Stimulated activated CD8-positive, alpha-beta memory T cell treated with anti-CD3 and anti-CD28 coated beads, Interleukin-7, amount 100 ng/mL, for 24 hours (primary cell): ENCODE data around the gene RPL35A.
"Not testable (repeated sequence)": the region's sequence is repeated elsewhere in the genome, so short reads cannot be mapped to it uniquely, and the experiment has no call there.

ENCODE experiments used
- DNase-seq: peaks from one replicate; pipeline ENCODE4 v3.0.0-alpha.2; 2020; ENCODE audit warnings: low read depth

RPL35A gene

GRCh38 chr3:197952440-197952839, 2.5 kb downstream of the RPL35A start:
- no peak for DNase-seq

DNA sequence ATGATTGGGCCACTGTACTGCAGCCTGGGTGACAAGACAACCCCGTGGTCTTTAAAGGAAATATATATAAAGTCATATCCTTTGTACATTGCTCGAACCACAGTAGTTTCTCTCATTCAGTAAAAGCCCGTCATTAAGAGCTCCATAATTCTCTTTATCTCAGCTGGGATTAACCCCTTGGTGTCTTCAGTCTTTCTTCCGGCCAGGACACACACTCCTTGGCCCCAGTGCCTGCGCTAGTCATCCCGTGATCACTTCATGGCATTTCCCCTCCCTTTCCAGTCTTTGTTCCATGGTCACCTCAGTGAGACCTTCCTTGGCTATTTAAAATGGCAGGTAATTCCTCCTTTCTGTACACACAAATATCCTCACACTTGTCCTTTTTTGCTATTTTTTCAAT, 3.3 kb downstream of the RPL35A start:
- DNase-seq = no peak

GRCh38 chr3:197953881-197954280, 3.9 kb downstream of the RPL35A start:
- no peak for DNase-seq

DNA sequence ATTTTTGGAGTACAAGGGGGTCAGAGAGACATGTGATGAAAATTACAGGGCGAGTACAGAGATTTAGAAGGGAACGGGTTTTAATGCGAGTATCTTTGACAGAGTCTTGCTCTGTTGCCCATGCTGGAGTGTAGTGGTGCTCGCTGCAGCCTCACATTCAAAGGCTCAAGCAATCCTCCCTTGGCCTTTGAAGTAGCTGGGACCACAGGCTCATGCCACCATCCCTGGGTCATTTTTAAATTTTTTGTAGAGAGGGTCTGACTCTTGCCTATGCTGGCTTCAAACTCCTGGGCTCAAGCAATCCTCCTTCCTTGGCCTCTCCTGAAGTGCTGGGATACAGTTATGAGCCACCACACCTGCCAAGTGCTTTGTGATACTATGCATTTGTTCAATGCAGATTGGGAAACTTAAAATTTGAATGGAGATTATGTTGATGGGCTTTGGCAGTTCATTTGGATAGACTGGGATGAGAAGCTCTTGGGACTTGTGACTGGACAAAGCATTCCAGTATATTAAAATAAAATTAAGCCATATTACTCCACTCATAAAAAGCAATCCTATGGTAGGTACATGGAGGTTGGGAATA, 6.0 kb downstream of the RPL35A start:
- DNase-seq = no peak

DNA sequence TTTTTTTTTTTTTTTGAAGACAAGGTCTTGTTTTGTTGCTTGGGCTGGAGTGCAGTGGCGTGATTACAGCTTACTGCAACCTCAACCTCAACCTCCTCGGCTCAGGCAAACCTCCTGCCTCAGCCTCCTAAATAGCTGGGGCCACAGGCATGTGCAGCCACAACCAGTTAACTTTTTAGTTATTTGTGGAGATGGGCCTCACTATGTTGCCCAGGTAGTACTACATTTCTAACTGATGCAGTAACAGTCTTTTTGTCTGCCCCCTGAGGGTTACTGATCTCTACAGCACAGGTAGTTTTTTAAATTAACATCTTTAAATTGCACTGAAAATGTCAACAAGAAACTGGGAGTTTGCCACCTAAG, 6.6 kb downstream of the RPL35A start:
- DNase-seq = no peak

DNA sequence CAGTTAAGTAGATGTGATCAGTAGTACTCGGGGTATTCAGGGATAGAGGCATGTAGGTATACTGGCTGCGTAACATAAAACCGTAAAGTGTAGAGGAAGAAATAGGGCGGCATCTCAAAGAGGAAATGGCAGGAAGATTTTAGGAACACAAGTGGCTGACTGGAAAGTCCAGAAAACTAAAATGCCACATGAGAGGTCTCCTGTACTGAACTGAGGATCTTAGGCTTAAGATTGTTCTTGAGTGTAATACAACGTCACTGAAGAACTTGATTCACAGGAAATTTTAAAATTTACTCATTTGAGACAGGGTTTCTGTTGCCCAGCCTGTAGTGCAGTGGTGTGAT, 7.8 kb downstream of the RPL35A start:
- DNase-seq = no peak

DNA sequence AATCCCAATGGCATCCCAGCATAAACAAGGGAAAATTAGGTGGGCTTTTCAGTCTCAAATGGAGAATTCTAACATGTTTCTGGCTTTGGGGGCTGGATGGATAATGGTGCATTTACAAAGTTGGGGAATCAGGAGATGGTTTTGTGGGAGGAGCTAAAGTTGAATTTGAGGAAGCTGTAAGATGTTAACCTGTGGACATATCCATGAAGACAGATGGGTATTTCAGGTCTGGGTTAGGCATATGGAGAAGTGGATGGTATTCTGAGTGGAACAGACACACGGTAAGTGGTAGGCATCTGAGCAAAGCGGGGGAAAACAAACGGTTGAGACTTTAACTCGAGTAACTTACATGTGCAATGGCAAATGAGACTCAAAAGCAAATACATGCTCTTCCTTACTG, 8.4 kb downstream of the RPL35A start:
- no peak for DNase-seq

DNA sequence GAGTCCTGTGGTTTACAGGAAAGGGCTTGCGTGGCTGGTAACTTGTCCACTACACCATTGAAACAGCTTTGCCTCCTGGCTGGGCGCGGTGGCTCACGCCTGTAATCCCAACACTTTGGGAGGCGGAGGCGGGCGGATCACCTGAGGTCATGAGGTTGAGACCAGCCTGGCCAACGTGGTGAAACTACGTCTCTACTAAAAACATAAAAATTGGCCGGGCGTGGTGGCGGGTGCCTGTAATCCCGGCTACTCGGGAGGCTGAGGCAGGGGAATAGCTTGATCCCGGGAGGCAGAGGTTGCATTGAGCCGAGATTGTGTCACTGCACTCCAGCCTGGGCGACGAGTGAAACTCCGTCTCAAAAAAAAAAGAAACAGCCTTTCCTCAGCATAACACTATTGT, 8.9 kb downstream of the RPL35A start:
- not testable (repeated sequence) for DNase-seq

DNA sequence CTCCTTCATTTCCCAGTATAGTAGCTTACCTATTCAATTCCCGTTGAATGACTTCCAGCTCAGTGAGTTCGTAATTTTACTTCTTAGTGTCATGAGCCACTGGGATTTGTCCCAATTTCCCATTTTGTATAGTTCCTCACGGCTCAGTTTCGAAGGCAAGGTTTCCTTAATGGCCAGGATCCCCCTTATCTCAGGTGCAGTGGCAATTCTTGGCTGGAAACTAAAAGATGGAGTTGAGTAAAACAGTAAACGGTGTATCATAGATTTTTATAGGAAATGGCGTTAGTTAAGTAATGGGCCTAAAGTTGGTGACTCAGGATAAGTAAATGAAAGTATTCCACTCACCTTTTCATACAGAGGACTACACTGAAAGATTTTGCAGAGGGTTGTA, 9.5 kb downstream of the RPL35A start:
- DNase-seq = no peak

- peak; percentile 83 for DNase-seq
These were observed 10.1 kb downstream of the RPL35A start, which contains the start of gene LMLN for GRCh38 chr3:197959891-197960693. Gene LMLN, plus strand, starts transcription at chr3:197960217. Its CDS starts 29 bp downstream, at chr3:197960246.

DNA sequence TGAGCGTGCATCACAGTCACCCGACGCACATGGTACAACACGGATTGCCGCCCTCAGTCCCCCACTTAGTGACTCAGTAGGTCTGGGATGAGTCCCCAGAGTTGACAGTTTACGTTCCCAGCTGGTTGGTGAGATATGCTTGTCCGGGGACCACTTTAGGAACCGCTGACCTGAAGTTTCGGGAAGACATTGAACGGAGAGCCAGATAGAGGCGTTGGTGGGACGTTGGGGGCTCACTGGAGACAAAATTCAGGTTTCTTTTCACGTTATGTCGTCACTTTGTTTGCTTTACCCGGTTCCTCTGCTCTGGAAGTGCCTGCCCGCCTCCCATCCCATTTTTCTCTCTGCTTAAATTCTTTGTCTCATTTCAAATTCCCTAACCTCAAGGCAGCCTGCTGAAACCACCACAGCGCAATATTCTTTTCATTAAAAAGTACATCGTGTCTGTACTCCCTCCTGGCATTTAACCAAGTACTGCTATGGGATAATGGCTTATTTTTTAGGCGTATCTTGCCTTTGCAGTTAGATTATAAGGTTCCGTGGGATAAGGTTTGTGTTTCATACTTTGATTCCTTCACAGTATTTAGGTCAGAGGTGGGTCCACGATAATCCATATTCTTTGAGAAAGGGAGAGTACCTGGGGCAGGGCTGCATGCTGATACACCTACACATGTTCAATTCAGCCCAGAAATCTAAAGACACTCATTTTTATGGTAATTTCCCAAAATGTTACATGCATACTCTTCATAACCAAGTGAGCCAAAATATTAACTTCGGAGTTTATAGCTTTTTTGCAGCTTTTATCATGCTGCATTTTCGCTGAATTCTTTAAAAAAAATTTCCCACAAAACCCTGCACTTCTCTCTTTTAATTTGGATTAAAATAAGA, 10.9 kb downstream of the RPL35A start:
- DNase-seq = no peak

DNA sequence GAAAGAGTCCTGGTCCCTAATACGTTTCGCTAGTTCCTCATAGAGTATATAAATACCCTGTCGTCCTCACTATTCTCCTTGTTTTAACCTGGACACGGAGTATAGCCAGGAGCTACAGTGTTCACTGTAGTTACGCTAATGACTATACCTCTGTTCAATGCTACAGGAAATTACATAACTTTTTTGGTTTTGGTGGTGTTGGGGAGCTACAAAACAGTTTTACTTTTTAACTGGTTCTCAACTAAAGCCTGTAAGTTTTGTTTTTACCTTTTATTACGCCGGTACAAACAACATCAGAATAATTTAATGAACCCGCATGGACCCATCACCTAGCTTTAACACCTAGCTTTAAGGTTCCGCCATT, 11.6 kb downstream of the RPL35A start:
- no peak for DNase-seq

DNA sequence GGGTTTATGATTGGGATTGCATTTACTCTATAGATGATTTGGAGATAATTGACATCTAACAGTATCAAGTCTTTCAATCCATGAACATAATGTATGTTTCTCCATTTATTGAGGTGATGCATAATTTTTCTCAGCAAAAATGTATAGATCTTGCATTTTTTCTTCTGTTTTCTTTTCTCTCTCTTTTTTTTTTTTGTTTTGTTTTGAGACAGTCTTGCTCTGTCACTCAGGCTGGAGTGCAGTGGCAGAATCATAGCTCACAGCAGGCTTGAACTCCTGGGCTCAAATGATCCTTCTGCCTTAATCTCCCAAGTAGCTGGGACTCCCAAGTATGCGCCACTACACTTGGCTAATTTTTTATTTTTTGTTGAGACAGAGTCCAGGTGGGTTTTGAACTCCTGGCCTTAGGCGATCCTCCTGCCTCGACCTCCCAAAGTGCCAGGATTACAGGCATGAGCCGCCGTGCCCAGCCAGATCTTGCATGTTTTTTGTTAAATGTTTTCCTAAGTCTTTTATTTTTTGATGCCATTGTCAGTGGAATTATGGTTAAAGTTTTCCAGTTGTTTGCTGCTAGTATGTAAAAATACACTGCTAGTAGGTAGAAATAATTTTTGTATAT, 13.1 kb downstream of the RPL35A start:
- no peak for DNase-seq

DNA sequence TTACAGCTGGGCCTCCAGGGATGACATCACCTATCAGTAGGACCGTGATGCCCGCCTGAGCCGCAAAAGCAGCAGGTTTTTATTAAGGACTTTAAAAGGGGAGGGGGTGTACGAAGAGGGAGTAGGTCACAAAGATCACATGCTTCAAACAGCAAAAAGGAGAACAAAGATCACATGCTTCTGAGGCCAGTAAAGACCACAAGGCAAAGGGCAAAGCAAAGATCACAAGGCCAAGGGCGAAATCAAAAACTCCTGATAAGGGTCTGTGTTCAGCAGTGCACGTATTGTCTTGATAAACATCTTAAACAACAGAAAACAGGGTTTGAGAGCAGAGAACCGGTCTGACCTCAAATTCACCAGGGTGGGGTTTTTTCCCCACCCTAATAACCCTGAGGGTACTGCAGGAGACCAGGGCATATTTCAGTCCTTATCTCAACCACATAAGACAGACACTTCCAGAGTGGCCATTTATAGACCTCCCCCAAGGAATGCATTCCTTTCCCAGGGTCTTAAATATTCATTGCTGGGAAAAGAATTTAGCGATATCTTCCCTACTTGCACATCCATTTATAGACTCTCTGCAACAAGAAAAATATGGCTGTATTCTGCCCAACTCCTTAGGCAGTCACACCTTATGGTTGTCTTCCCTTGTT, 17.5 kb downstream of the RPL35A start:
- DNase-seq = not testable (repeated sequence)

GRCh38 chr3:197970588-197970987, 20.6 kb downstream of the RPL35A start:
- no peak for DNase-seq

DNA sequence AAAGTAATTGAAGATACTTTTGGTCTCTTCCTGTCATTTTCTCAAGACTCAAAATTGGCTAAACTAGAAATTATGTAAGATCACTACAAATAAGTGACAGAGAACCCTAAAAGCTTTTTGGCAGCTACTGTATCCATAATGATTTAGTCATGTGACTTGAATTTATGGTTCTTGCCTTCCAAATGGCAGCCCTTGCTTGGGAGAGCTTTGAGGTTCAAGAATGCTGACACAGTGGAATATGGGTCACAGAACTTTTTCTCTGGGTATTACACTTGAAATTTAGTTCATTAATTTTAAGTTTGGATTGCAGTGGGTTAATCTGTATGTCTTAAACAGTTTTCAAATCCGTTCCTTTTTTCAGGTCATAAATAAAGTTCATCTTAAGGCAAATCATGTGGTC, 24.0 kb downstream of the RPL35A start:
- DNase-seq = no peak

GRCh38 chr3:197975311-197975710, 25.3 kb downstream of the RPL35A start:
- DNase-seq = no peak

GRCh38 chr3:197983076-197983475, 33.1 kb downstream of the RPL35A start:
- no peak for DNase-seq

- no peak for DNase-seq
These were observed 39.7 kb downstream of the RPL35A start for GRCh38 chr3:197989651-197990050.

DNA sequence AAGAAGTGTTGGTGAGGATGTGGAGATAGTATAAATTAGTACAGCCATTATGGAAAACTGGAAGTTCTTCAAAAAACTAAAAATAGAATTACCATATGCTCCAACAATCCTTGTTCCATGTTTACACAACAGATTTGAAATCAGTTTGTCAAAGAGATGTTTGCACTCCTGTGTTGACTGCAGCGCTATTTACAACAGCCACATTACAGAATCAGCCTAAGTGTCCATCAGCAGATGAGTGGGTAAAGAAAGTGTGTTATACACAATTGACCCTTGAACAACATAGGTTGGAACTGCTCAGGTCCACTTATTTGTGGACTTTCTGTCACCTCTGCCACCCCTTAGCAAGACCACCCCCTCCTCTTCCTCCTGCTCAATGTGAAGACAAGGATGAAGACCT, 44.7 kb downstream of the RPL35A start:
- no peak for DNase-seq

- DNase-seq = no peak
These were observed 46.9 kb downstream of the RPL35A start for GRCh38 chr3:197996855-197997254.

- no peak for DNase-seq
These were observed 47.9 kb downstream of the RPL35A start for GRCh38 chr3:197997936-197998335.
